CD4-positive, alpha-beta T cell (primary cell): ENCODE results near the gene CPNE2. TPM values are rescaled to one million over a fixed set of nuclear protein-coding genes. Genes with fewer than 3 reads are reported as not detected.

Source experiments
- ATAC-seq: fragments of 200-7000 bp; cut with Tn5 transposase; one replicate; pipeline ENCODE4 v1.10.0; 2022; ENCODE audit warnings: mild to moderate bottlenecking; ENCODE audit not compliant: poor library complexity
- CTCF ChIA-PET: fragments of 350-600 bp; sonication (Branson Sonifier 250); formaldehyde crosslinking; loops from one replicate; lab custom pipeline; 2021; ENCODE audit warnings: antibody characterized with exemption, inconsistent platforms; lab: Charles Lee
- POLR2A ChIA-PET: fragments of 350-600 bp; sonication (Branson Sonifier 250); formaldehyde crosslinking; loops from one replicate; lab custom pipeline; 2021; ENCODE audit warnings: antibody characterized with exemption, inconsistent platforms; lab: Charles Lee
- DNase-seq, 14 experiments: peaks; one replicate each; pipeline ENCODE4 v3.0.0-alpha.2; 2013 to 2020; ENCODE audit warnings: mixed read lengths in 2 of 14
- H3K27ac ChIP-seq, 2 donors: one replicate each; pipeline versions ENCODE4 v1.5.1 to v1.7.0; 2013; ENCODE audit warnings: low read length in 2 of 2, low read depth in 1 of 2, mild to moderate bottlenecking in 1 of 2
- H3K27me3 ChIP-seq, 2 experiments: 1 replicate in 1 of 2; 2 replicates in 1 of 2; pipeline versions ENCODE4 v1.6.1 to v1.7.0; 2013; ENCODE audit warnings: low read length in 2 of 2, control low read depth in 1 of 2, mild to moderate bottlenecking in 1 of 2, moderate library complexity in 1 of 2; ENCODE audit not compliant: insufficient read depth in 2 of 2, control insufficient read depth in 1 of 2
- H3K36me3 ChIP-seq: one replicate; pipeline ENCODE4 v1.6.1; 2013; ENCODE audit warnings: low read length, control low read depth; ENCODE audit not compliant: insufficient read depth
- H3K4me1 ChIP-seq: one replicate; pipeline ENCODE4 v1.6.1; 2013; ENCODE audit warnings: low read length, control low read depth; ENCODE audit not compliant: insufficient read depth
- H3K4me3 ChIP-seq: one replicate; pipeline ENCODE4 v1.5.1; 2013; ENCODE audit warnings: mild to moderate bottlenecking, low read length, moderate library complexity
- H3K9me3 ChIP-seq, 2 experiments: 1 replicate in 1 of 2; 2 replicates in 1 of 2; pipeline versions ENCODE4 v1.6.1 to v1.7.0; 2013; ENCODE audit warnings: low read length in 2 of 2, mild to moderate bottlenecking in 2 of 2, control low read depth in 1 of 2, moderate library complexity in 1 of 2; ENCODE audit not compliant: control insufficient read depth in 1 of 2, insufficient read depth in 1 of 2
- H3K27ac Mint-ChIP-seq: one replicate; pipeline ENCODE4 v1.8.0; 2020; ENCODE audit warnings: mixed read lengths
- H3K27me3 Mint-ChIP-seq: one replicate; pipeline ENCODE4 v1.8.0; 2021; ENCODE audit warnings: mixed read lengths
- H3K36me3 Mint-ChIP-seq: one replicate; pipeline ENCODE4 v1.8.0; 2021; ENCODE audit warnings: low read depth, mixed read lengths
- H3K4me1 Mint-ChIP-seq: one replicate; pipeline ENCODE4 v1.8.0; 2021; ENCODE audit warnings: low read depth, mixed read lengths
- H3K4me3 Mint-ChIP-seq: one replicate; pipeline ENCODE4 v1.8.0; 2020; ENCODE audit warnings: mild to moderate bottlenecking, mixed read lengths
- H3K9me3 Mint-ChIP-seq: one replicate; pipeline ENCODE4 v1.8.0; 2020; ENCODE audit warnings: mixed read lengths
- CTCF ChIP-seq: fragments of 200-600 bp; IDR thresholded peaks from one replicate; pipeline ENCODE4 v1.8.0; 2022; ENCODE audit warnings: antibody characterized with exemption, mild to moderate bottlenecking
- intact Hi-C, 2 experiments: fragments of 100-400 bp; cut with DNase I in 1 of 2; cut with micrococcal nuclease in 1 of 2; formaldehyde crosslinking; loops; one replicate each; pipeline versions ENCODE4 v1.15.1 to v1.9.0; 2023 to 2025; cut with DNase I, micrococcal nuclease
- total RNA-seq, 174 experiments: library from RNA in 2 of 174; stranded (reverse) in 2 of 174; gene quantifications; one replicate each; pipeline ENCODE4 v1.2.3 and lab custom pipeline; 2021 to 2026

Gene CPNE2
- total RNA-seq, 2 experiments from 2014 or later: 2.2 to 3.5 TPM

- DNase-seq: no peak
- CTCF ChIA-PET: no interaction called here
- TF ChIP-seq CTCF: no peak
- Histone ChIP-seq H3K27me3 (no peaks in the 10 kb centered on the region), H3K4me3 (no peak overlapping the region), H3K27ac (no peak overlapping the region), H3K9me3 (no peaks in the 10 kb centered on the region), H3K4me1 (no peaks in the 10 kb centered on the region), H3K36me3 (peaks cover 65% of the 10 kb centered on the region)
- intact Hi-C loops: no loop called here
- H3K4me1 Mint-ChIP-seq: peaks cover 14% of the 10 kb centered on the region
- POLR2A ChIA-PET: no interaction called here
- no peak overlapping the region for H3K4me3 Mint-ChIP-seq
- H3K9me3 Mint-ChIP-seq: no peaks in the 10 kb centered on the region
- peaks cover 90% of the 10 kb centered on the region for H3K36me3 Mint-ChIP-seq
- no peak overlapping the region for H3K27ac Mint-ChIP-seq
- no peak for ATAC-seq
- H3K27me3 Mint-ChIP-seq: no peaks in the 10 kb centered on the region
Measured at GRCh38 chr16:57157533-57157932, 65.2 kb downstream of the CPNE2 start.

GRCh38 chr16:57159447-57159846 is 67.1 kb downstream of the CPNE2 start:
- Mint-ChIP-seq H3K4me3 (no peak overlapping the region), H3K27me3 (no peaks in the 10 kb centered on the region), H3K36me3 (peaks cover 90% of the 10 kb centered on the region), H3K27ac (no peak overlapping the region), H3K4me1 (peaks cover 12% of the 10 kb centered on the region), H3K9me3 (no peaks in the 10 kb centered on the region)
- no peak for DNase-seq
- Histone ChIP-seq H3K36me3 (peaks cover 63% of the 10 kb centered on the region), H3K4me1 (no peaks in the 10 kb centered on the region), H3K27ac (no peak overlapping the region), H3K9me3 (no peaks in the 10 kb centered on the region), H3K4me3 (no peak overlapping the region), H3K27me3 (no peaks in the 10 kb centered on the region)
- TF ChIP-seq CTCF: no peak
- ATAC-seq: no peak
- CTCF ChIA-PET: no interaction called here
- intact Hi-C loops: no loop called here
- POLR2A ChIA-PET: no interaction called here

GRCh38 chr16:57163842-57164241 is 71.5 kb downstream of the CPNE2 start:
- no peak for TF ChIP-seq CTCF
- Mint-ChIP-seq H3K9me3 (no peaks in the 10 kb centered on the region), H3K27me3 (no peaks in the 10 kb centered on the region), H3K4me3 (no peak overlapping the region), H3K36me3 (peaks cover 86% of the 10 kb centered on the region), H3K27ac (no peak overlapping the region), H3K4me1 (peaks cover 27% of the 10 kb centered on the region)
- Histone ChIP-seq H3K36me3 (peaks cover 72% of the 10 kb centered on the region), H3K4me3 (no peak overlapping the region), H3K27ac (no peak overlapping the region), H3K4me1 (peaks cover 5% of the 10 kb centered on the region), H3K9me3 (no peaks in the 10 kb centered on the region), H3K27me3 (no peaks in the 10 kb centered on the region)
- ChIA-PET CTCF (no interaction called here), POLR2A (no interaction called here)
- intact Hi-C loops: no loop called here
- no peak for ATAC-seq
- DNase-seq: no peak
